Kidney epithelial cell (primary cell): ENCODE measurements around the gene SEC11C. TPM values are rescaled to one million over a fixed set of nuclear protein-coding genes. Genes with fewer than 3 reads are reported as not detected.

ENCODE experiments used
- DNase-seq: peaks from one replicate; pipeline ENCODE4 v3.0.0-alpha.2; 2010; ENCODE audit warnings: low read depth
- H3K27me3 ChIP-seq: 2 replicates; pipeline ENCODE4 v1.6.0; 2011; ENCODE audit warnings: low read length; ENCODE audit not compliant: control insufficient read depth, insufficient read depth
- H3K36me3 ChIP-seq: 2 replicates; pipeline ENCODE4 v1.5.1; 2011; ENCODE audit warnings: low read length; ENCODE audit not compliant: control insufficient read depth, insufficient read depth
- H3K4me3 ChIP-seq: 2 replicates; pipeline ENCODE4 v1.5.1; 2011; ENCODE audit warnings: low read depth, mild to moderate bottlenecking, control low read depth, low read length
- CTCF ChIP-seq: IDR thresholded peaks from 2 replicates; pipeline ENCODE4 v1.5.1; 2011; ENCODE audit warnings: mild to moderate bottlenecking, moderate library complexity, low read length, control low read depth, inconsistent platforms; ENCODE audit not compliant: insufficient read depth, poor library complexity, severe bottlenecking
- total RNA-seq: library from RNA; depleted of rRNA; stranded (reverse); fragments of >200 nt; gene quantifications from 2 replicates; pipeline ENCODE4 v1.2.3, GENCODE V29; 2015

The SEC11C gene
- total RNA-seq, 1 donor from 2014 or later, result 88.1 TPM

GRCh38 chr18:59101830-59102414 is 37.8 kb upstream of the SEC11C start:
- no peak overlapping the region for H3K4me3 ChIP-seq

GRCh38 chr18:59109375-59109774 is 30.3 kb upstream of the SEC11C start:
- H3K27me3 ChIP-seq, result peaks cover 3% of the 10 kb centered on the region
- no peak overlapping the region for H3K4me3 ChIP-seq
- DNase-seq, result no peak
- no peak for TF ChIP-seq CTCF
- H3K36me3 ChIP-seq, result no peaks in the 10 kb centered on the region

More at GRCh38 chr18:59101830-59102414, 37.8 kb upstream of the SEC11C start:
- TF ChIP-seq CTCF, result no peak
- Histone ChIP-seq H3K36me3 (no peaks in the 10 kb centered on the region), H3K27me3 (no peaks in the 10 kb centered on the region)
- DNase-seq, result no peak

GRCh38 chr18:59114160-59114559 is 25.5 kb upstream of the SEC11C start:
- H3K4me3 ChIP-seq, result no peak overlapping the region
- H3K27me3 ChIP-seq, result peaks cover 3% of the 10 kb centered on the region
- H3K36me3 ChIP-seq, result no peaks in the 10 kb centered on the region
- no peak for TF ChIP-seq CTCF
- DNase-seq, result no peak

GRCh38 chr18:59123588-59124369 is 15.9 kb upstream of the SEC11C start:
- Histone ChIP-seq H3K4me3 (no peak overlapping the region), H3K27me3 (no peaks in the 10 kb centered on the region)
- TF ChIP-seq CTCF, result no peak

GRCh38 chr18:59124370-59124704 is 15.3 kb upstream of the SEC11C start:
- Histone ChIP-seq H3K27me3 (no peaks in the 10 kb centered on the region), H3K36me3 (no peaks in the 10 kb centered on the region), H3K4me3 (no peak overlapping the region)
- DNase-seq, result no peak
- no peak for TF ChIP-seq CTCF

More at GRCh38 chr18:59123588-59124369, 15.9 kb upstream of the SEC11C start:
- DNase-seq, result peak; percentile 86
- no peaks in the 10 kb centered on the region for H3K36me3 ChIP-seq
